Measurements from ENCODE around the gene ELMO1.

ELMO1 gene

GRCh38 chr7:37315772-37316715, 132.6 kb downstream of the ELMO1 start:
- 0 out of 2 replicates have a peak, but pooled peaks have one; percentile 6 for TF ChIP-seq MAX (IDR thresholded peaks at IDR 0.05; ENCODE audit: low read depth, low read length)
- TF ChIP-seq MYC (IDR thresholded peaks at IDR 0.05; ENCODE audit: low read depth, low read length): no peak
- peak; percentile 39 for DNase-seq (ENCODE audit: low read depth)
- H3K4me3 ChIP-seq (ENCODE audit: low read depth, low read length): no peak overlapping the region

- DNase-seq (ENCODE audit: low read depth): no peak
- no peak overlapping the region for H3K4me3 ChIP-seq (ENCODE audit: low read depth, low read length)
- TF ChIP-seq CTCF (IDR thresholded peaks at IDR 0.05; ENCODE audit: low read depth, low read length): no peak
- TF ChIP-seq MYC (IDR thresholded peaks at IDR 0.05; ENCODE audit: low read depth, low read length): no peak
- no peak for TF ChIP-seq MAX (IDR thresholded peaks at IDR 0.05; ENCODE audit: low read depth, low read length)
- TF ChIP-seq POLR2A (IDR thresholded peaks at IDR 0.05; ENCODE audit: extremely low read depth, insufficient read length): no peak
Measured at GRCh38 chr7:37312608-37313007, 136.1 kb downstream of the ELMO1 start.

GRCh38 chr7:37311355-37311754, 137.3 kb downstream of the ELMO1 start:
- no peak for DNase-seq (ENCODE audit: low read depth)
- no peak overlapping the region for H3K4me3 ChIP-seq (ENCODE audit: low read depth, low read length)
- TF ChIP-seq CTCF (IDR thresholded peaks at IDR 0.05; ENCODE audit: low read depth, low read length) (no peak), MAX (IDR thresholded peaks at IDR 0.05; ENCODE audit: low read depth, low read length) (no peak), MYC (IDR thresholded peaks at IDR 0.05; ENCODE audit: low read depth, low read length) (no peak), POLR2A (IDR thresholded peaks at IDR 0.05; ENCODE audit: extremely low read depth, insufficient read length) (no peak)

GRCh38 chr7:37310327-37311080, 138.2 kb downstream of the ELMO1 start:
- DNase-seq (ENCODE audit: low read depth): peak; percentile 69
- no peak overlapping the region for H3K4me3 ChIP-seq (ENCODE audit: low read depth, low read length)
- no peak for TF ChIP-seq POLR2A (IDR thresholded peaks at IDR 0.05; ENCODE audit: extremely low read depth, insufficient read length)
- no peak for TF ChIP-seq CTCF (IDR thresholded peaks at IDR 0.05; ENCODE audit: low read depth, low read length)
- TF ChIP-seq MYC (IDR thresholded peaks at IDR 0.05; ENCODE audit: low read depth, low read length): no peak
- no peak for TF ChIP-seq MAX (IDR thresholded peaks at IDR 0.05; ENCODE audit: low read depth, low read length)

GRCh38 chr7:37309493-37309892, 139.2 kb downstream of the ELMO1 start:
- no peak overlapping the region for H3K4me3 ChIP-seq (ENCODE audit: low read depth, low read length)
- TF ChIP-seq CTCF (IDR thresholded peaks at IDR 0.05; ENCODE audit: low read depth, low read length): no peak
- TF ChIP-seq POLR2A (IDR thresholded peaks at IDR 0.05; ENCODE audit: extremely low read depth, insufficient read length): no peak
- no peak for TF ChIP-seq MAX (IDR thresholded peaks at IDR 0.05; ENCODE audit: low read depth, low read length)
- no peak for TF ChIP-seq MYC (IDR thresholded peaks at IDR 0.05; ENCODE audit: low read depth, low read length)
- no peak for DNase-seq (ENCODE audit: low read depth)

Measured in NB4 (cell line).